NT2/D1 (cell line): ENCODE results near the gene WDFY4.

Experiments used
- SUZ12 ChIP-seq: IDR thresholded peaks from 2 replicates; pipeline ENCODE4 v1.6.1; 2011; ENCODE audit not compliant: insufficient read length, insufficient read depth; ENCODE audit errors: extremely low read depth
- YY1 ChIP-seq: IDR thresholded peaks from 2 replicates; pipeline ENCODE4 v1.6.1; 2011; ENCODE audit not compliant: insufficient read length, insufficient read depth

DNA sequence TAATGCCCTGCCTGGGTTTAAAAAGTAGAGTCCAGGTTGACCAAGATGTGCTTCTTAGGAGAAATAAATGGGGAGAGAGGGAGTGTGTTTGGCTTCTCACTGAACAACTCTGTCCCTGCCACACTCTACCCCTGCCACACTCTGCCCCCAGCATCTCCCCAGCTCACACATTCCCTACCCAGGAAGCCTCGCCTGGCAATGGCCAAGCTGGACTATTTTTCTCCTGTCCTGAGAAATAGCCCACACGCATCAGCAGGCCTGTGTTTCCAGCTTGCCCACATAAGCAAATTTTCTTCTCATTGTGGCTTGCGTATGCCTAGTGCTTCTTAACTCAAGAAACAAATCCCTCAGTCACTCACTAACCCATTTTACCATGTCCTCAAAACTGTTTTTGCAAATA, 253.1 kb downstream of the WDFY4 start:
- TF ChIP-seq SUZ12 (no peak), YY1 (no peak)
